ENCODE results near the gene BRD2. TPM values are rescaled to one million over a fixed set of nuclear protein-coding genes. Genes with fewer than 3 reads are reported as not detected.

The BRD2 gene
- total and polyA plus RNA-seq, 2 of the 4 experiments (the other 2 are of a cell fraction), result 99.5 to 144 TPM

DNA sequence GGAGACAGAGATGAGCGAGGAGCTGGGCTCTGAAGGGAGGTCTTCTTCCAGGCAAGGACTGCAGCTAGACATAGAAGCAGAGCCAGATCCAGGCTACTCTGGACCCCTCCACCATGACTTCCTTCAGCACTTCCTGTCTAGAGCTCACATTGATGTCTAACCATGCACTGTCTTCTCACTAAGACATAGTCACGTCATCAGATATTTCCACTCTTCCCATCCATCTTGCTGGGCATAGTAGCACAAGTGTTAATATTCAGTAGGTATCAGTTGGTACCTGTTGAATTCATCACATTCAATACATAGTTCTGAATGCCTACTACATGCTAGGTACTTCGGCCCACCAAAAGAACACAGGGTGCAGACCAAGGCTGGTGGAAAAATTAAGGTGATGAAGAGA lies 18.4 kb upstream of the BRD2 start:
- no peak overlapping the region for H3K9ac ChIP-seq (ENCODE audit: low read depth, low read length)
- in situ Hi-C loops (cut with MboI; ENCODE audit: low sequenced_read_pairs), result loop anchor here (25.0 kb wide), 1 partner anchor 763 kb away; the partner anchor contains the start of genes AGER, AGPAT1, GPSM3 and PBX2
- H3K4me3 ChIP-seq (ENCODE audit: insufficient read depth, low read depth, low read length), result no peak overlapping the region

More for the DNA sequence above, 18.4 kb upstream of the BRD2 start:
- H4K20me1 ChIP-seq (ENCODE audit: insufficient read depth, low read length), result no peaks in the 10 kb centered on the region
- no peak overlapping the region for H2BK5ac ChIP-seq (ENCODE audit: low read depth, low read length, poor library complexity, severe bottlenecking)
- H3K4ac ChIP-seq (ENCODE audit: low read depth, low read length), result no peak overlapping the region
- no peak overlapping the region for H2AK5ac ChIP-seq (ENCODE audit: low read depth, low read length)
- no peak overlapping the region for H2AFZ ChIP-seq (replicated peaks; ENCODE audit: low read length, poor library complexity)
- H4K5ac ChIP-seq (ENCODE audit: low read depth, low read length), result no peak overlapping the region
- H3K79me1 ChIP-seq (ENCODE audit: low read depth in 1 of 2, low read length in 2 of 2), result 0 out of 4 replicates have a peak, but pooled peaks cover 0 to 3% of the 10 kb centered on the region in 2 experiments
- H3K4me1 ChIP-seq (ENCODE audit: control insufficient read depth, insufficient read depth, low read length), result peaks cover 4% of the 10 kb centered on the region
- no peak overlapping the region for H2BK20ac ChIP-seq (ENCODE audit: low read depth, low read length)
- H3K27ac ChIP-seq (ENCODE audit: insufficient read depth, low read length), result no peak overlapping the region
- H2AK9ac ChIP-seq (replicated peaks; ENCODE audit: low read depth, low read length, poor library complexity), result no peak overlapping the region
- ChIA-PET CTCF (no interaction called here), POLR2A (ENCODE audit: unreplicated experiment) (no interaction called here)
- no peak overlapping the region for H3K14ac ChIP-seq (replicated peaks; ENCODE audit: low read depth, low read length)
- ATAC-seq (ENCODE audit: low read depth) (no peak), DNase-seq (no peak)
- intact Hi-C loops (cut with micrococcal nuclease) (no loop called here), dilution Hi-C loops (cut with HindIII; ENCODE audit: low sequenced_read_pairs, unreplicated experiment) (no loop called here)
- H3K27me3 ChIP-seq (ENCODE audit: control insufficient read depth, insufficient read depth, low read length), result no peaks in the 10 kb centered on the region
- H3K56ac ChIP-seq (ENCODE audit: extremely low read depth, insufficient read depth, low read length), result no peak overlapping the region
- H3K9me1 ChIP-seq (ENCODE audit: insufficient read depth, low read length), result peaks cover 6% of the 10 kb centered on the region
- H3K18ac ChIP-seq (ENCODE audit: low read depth, low read length), result no peak overlapping the region
- no peaks in the 10 kb centered on the region for H3K36me3 ChIP-seq (ENCODE audit: control insufficient read depth, insufficient read depth, low read length)
- no TSS peak for BruUV-seq (replicated peaks)
- TF ChIP-seq, protein P1, sequence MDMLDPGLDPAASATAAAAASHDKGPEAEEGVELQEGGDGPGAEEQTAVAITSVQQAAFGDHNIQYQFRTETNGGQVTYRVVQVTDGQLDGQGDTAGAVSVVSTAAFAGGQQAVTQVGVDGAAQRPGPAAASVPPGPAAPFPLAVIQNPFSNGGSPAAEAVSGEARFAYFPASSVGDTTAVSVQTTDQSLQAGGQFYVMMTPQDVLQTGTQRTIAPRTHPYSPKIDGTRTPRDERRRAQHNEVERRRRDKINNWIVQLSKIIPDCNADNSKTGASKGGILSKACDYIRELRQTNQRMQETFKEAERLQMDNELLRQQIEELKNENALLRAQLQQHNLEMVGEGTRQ (IDR thresholded peaks at IDR 0.05; ENCODE audit: low read depth, low read length), result no peak
- no peak for TF ChIP-seq MXI1 (IDR thresholded peaks at IDR 0.05; ENCODE audit: borderline replicate concordance, low read depth, low read length)
- TF ChIP-seq RAD21 (IDR thresholded peaks at IDR 0.05; ENCODE audit: low read length), result no peak
- no peak for TF ChIP-seq NFE2L2 (IDR thresholded peaks at IDR 0.05; ENCODE audit: low read depth, low read length)
- no peak for TF ChIP-seq RCOR1 (IDR thresholded peaks at IDR 0.05; ENCODE audit: insufficient replicate concordance, low read length)
- no peak for TF ChIP-seq BHLHE40 (IDR thresholded peaks at IDR 0.05; ENCODE audit: low read depth, low read length)
- no peak for TF ChIP-seq CEBPB (IDR thresholded peaks at IDR 0.05; ENCODE audit: low read depth, low read length)
- TF ChIP-seq, protein P2, sequence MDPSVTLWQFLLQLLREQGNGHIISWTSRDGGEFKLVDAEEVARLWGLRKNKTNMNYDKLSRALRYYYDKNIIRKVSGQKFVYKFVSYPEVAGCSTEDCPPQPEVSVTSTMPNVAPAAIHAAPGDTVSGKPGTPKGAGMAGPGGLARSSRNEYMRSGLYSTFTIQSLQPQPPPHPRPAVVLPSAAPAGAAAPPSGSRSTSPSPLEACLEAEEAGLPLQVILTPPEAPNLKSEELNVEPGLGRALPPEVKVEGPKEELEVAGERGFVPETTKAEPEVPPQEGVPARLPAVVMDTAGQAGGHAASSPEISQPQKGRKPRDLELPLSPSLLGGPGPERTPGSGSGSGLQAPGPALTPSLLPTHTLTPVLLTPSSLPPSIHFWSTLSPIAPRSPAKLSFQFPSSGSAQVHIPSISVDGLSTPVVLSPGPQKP (IDR thresholded peaks at IDR 0.05; ENCODE audit: borderline replicate concordance, low read depth, low read length), result no peak
- TF ChIP-seq FOS (IDR thresholded peaks at IDR 0.05; ENCODE audit: low read depth, low read length), result no peak
- TF ChIP-seq MAZ (IDR thresholded peaks at IDR 0.05; ENCODE audit: borderline replicate concordance, low read depth, low read length), result no peak
- no peak for TF ChIP-seq CHD1 (IDR thresholded peaks at IDR 0.05; ENCODE audit: low read depth, low read length)
- TF ChIP-seq, protein P3, sequence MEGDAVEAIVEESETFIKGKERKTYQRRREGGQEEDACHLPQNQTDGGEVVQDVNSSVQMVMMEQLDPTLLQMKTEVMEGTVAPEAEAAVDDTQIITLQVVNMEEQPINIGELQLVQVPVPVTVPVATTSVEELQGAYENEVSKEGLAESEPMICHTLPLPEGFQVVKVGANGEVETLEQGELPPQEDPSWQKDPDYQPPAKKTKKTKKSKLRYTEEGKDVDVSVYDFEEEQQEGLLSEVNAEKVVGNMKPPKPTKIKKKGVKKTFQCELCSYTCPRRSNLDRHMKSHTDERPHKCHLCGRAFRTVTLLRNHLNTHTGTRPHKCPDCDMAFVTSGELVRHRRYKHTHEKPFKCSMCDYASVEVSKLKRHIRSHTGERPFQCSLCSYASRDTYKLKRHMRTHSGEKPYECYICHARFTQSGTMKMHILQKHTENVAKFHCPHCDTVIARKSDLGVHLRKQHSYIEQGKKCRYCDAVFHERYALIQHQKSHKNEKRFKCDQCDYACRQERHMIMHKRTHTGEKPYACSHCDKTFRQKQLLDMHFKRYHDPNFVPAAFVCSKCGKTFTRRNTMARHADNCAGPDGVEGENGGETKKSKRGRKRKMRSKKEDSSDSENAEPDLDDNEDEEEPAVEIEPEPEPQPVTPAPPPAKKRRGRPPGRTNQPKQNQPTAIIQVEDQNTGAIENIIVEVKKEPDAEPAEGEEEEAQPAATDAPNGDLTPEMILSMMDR (conservative IDR thresholded peaks at IDR 0.05; ENCODE audit: low read depth, low read length), result no peak
- TF ChIP-seq MAFK (IDR thresholded peaks at IDR 0.05; ENCODE audit: low read depth, low read length), result no peak
- no peak for TF ChIP-seq SMC3 (IDR thresholded peaks at IDR 0.05; ENCODE audit: low read depth, low read length)
- TF ChIP-seq RFX5 (IDR thresholded peaks at IDR 0.05; ENCODE audit: low read depth, low read length), result no peak
- no peak for TF ChIP-seq POLR2A (IDR thresholded peaks at IDR 0.05; ENCODE audit: low read depth, low read length)
- H4K8ac ChIP-seq (ENCODE audit: low read depth in 2 of 2, low read length in 2 of 2), result no peak overlapping the region
- no peak overlapping the region for H2BK120ac ChIP-seq (ENCODE audit: low read depth, low read length)
- no peaks in the 10 kb centered on the region for H3K9me3 ChIP-seq (ENCODE audit: control insufficient read depth, insufficient read depth, low read length)
- whole genome bisulfite sequencing, 2 experiments (ENCODE audit: extremely low coverage in 2 of 2, insufficient read length in 1 of 2), result no CpG with 5 or more reads among the region's 3 CpGs
- no peak overlapping the region for H2BK15ac ChIP-seq (ENCODE audit: low read depth, low read length)
- no peak overlapping the region for H3K23ac ChIP-seq (ENCODE audit: low read depth, low read length)
- no peak overlapping the region for H4K91ac ChIP-seq (ENCODE audit: insufficient read depth, low read depth, low read length)
- no peak overlapping the region for H3K4me2 ChIP-seq (ENCODE audit: low read depth, low read length)
